Lower lobe of right lung (tissue), 2 donors: Measurements from ENCODE around the gene OR2T11. TPM values are rescaled to one million over a fixed set of nuclear protein-coding genes. Genes with fewer than 3 reads are reported as not detected.
"Not testable (repeated sequence)": the region's sequence is repeated elsewhere in the genome, so short reads cannot be mapped to it uniquely, and the experiment has no call there.

Experiments used
- ATAC-seq, 2 donors: fragments of 200-7000 bp; cut with Tn5 transposase; one replicate each; pipeline ENCODE4 v1.9.1; 2020 to 2022; ENCODE audit warnings: mild to moderate bottlenecking in 2 of 2, moderate library complexity in 2 of 2
- DNase-seq: peaks from one replicate; pipeline ENCODE4 v3.0.0-alpha.2; 2020
- H3K27ac ChIP-seq: fragments of 200-600 bp; one replicate; pipeline ENCODE4 v1.8.0; 2022
- H3K27me3 ChIP-seq: fragments of 200-600 bp; one replicate; pipeline ENCODE4 v1.8.0; 2022; ENCODE audit warnings: low read depth
- H3K36me3 ChIP-seq: fragments of 200-600 bp; one replicate; pipeline ENCODE4 v1.8.0; 2022; ENCODE audit warnings: mild to moderate bottlenecking
- H3K4me1 ChIP-seq: fragments of 200-600 bp; one replicate; pipeline ENCODE4 v1.8.0; 2022
- H3K4me3 ChIP-seq: fragments of 200-600 bp; one replicate; pipeline ENCODE4 v1.8.0; 2022; ENCODE audit warnings: mild to moderate bottlenecking
- H3K9me3 ChIP-seq: fragments of 200-600 bp; one replicate; pipeline ENCODE4 v1.8.0; 2022
- CTCF ChIP-seq: fragments of 200-600 bp; IDR thresholded peaks from one replicate; pipeline ENCODE4 v1.8.0; 2022; ENCODE audit warnings: antibody characterized with exemption, mild to moderate bottlenecking
- intact Hi-C: fragments of 100-400 bp; cut with DNase I; formaldehyde crosslinking; loops from one replicate; pipeline ENCODE4 v1.11.0; 2022
- long read RNA-seq: library from polyadenylated mRNA; unstranded; transcript quantifications from one replicate; pipeline ENCODE4 v2.0.0, GENCODE V29; 2021
- total RNA-seq: library from RNA; stranded (reverse); fragmentation: NEBNext Ultra II Directional; extraction: Animal tissue kit (Norgen Biotek cat#: 25700); gene quantifications from one replicate; pipeline ENCODE4 v1.2.1, GENCODE V29; 2021
- donor health status: DM: no; HTN: yes; CAD: no; lungs with severe emphysema.

OR2T11 gene
- total RNA-seq, result not detected
- long read RNA-seq, result 0 reads

- H3K9me3 ChIP-seq, intact Hi-C loops, H3K27ac ChIP-seq, DNase-seq, H3K4me3 ChIP-seq, ATAC-seq, H3K4me1 ChIP-seq, H3K36me3 ChIP-seq, H3K27me3 ChIP-seq: not testable (repeated sequence)
These were observed at the start of gene OR2T11 for GRCh38 chr1:248634991-248635390. Gene OR2T11 (minus strand): TSS chr1:248635091. CDS start chr1:248627128, 7,963 bp downstream.

- DNase-seq, result no peak
- H3K4me3 ChIP-seq, result no peak overlapping the region
- no peaks in the 10 kb centered on the region for H3K4me1 ChIP-seq
- TF ChIP-seq CTCF, result no peak
- no peaks in the 10 kb centered on the region for H3K27me3 ChIP-seq
- intact Hi-C loops, result no loop called here
- ATAC-seq, result no peak
- H3K9me3 ChIP-seq, result no peaks in the 10 kb centered on the region
- no peaks in the 10 kb centered on the region for H3K36me3 ChIP-seq
- H3K27ac ChIP-seq, result no peak overlapping the region
These were observed 46.8 kb upstream of the OR2T11 start for GRCh38 chr1:248681651-248682050.

GRCh38 chr1:248670003-248670402 is 35.1 kb upstream of the OR2T11 start:
- no peaks in the 10 kb centered on the region for H3K36me3 ChIP-seq
- no peak overlapping the region for H3K27ac ChIP-seq
- H3K4me1 ChIP-seq, result no peaks in the 10 kb centered on the region
- intact Hi-C loops, result no loop called here
- DNase-seq, result no peak
- no peak for ATAC-seq
- peaks cover 5% of the 10 kb centered on the region for H3K9me3 ChIP-seq
- no peak overlapping the region for H3K4me3 ChIP-seq
- no peak for TF ChIP-seq CTCF
- no peaks in the 10 kb centered on the region for H3K27me3 ChIP-seq

- H3K4me1 ChIP-seq, H3K9me3 ChIP-seq, H3K27me3 ChIP-seq, H3K36me3 ChIP-seq, H3K4me3 ChIP-seq, intact Hi-C loops, DNase-seq, ATAC-seq, H3K27ac ChIP-seq: not testable (repeated sequence)
These were observed 28.8 kb upstream of the OR2T11 start for GRCh38 chr1:248663453-248664328.

GRCh38 chr1:248656797-248657196 is 21.9 kb upstream of the OR2T11 start:
- H3K4me3 ChIP-seq, intact Hi-C loops, ATAC-seq, H3K27me3 ChIP-seq, H3K4me1 ChIP-seq, H3K9me3 ChIP-seq, H3K36me3 ChIP-seq, H3K27ac ChIP-seq, DNase-seq: not testable (repeated sequence)

GRCh38 chr1:248655354-248655753 is 20.5 kb upstream of the OR2T11 start, which contains the start of gene OR2T27:
Gene OR2T27 (minus strand): TSS chr1:248655528. CDS start chr1:248650884, 4,644 bp downstream.
- H3K4me3 ChIP-seq, H3K27ac ChIP-seq, DNase-seq, H3K4me1 ChIP-seq, H3K27me3 ChIP-seq, H3K9me3 ChIP-seq, intact Hi-C loops, ATAC-seq, H3K36me3 ChIP-seq: not testable (repeated sequence)

GRCh38 chr1:248648770-248649536 is 14.1 kb upstream of the OR2T11 start:
- H3K9me3 ChIP-seq, H3K27me3 ChIP-seq, H3K36me3 ChIP-seq, intact Hi-C loops, DNase-seq, ATAC-seq, H3K27ac ChIP-seq, H3K4me3 ChIP-seq, H3K4me1 ChIP-seq: not testable (repeated sequence)

GRCh38 chr1:248645178-248645577 is 10.3 kb upstream of the OR2T11 start, which contains the start of gene OR2T35:
Gene OR2T35 (minus strand): TSS chr1:248645278. CDS start chr1:248639258, 6,020 bp downstream.
- H3K27me3 ChIP-seq, H3K4me3 ChIP-seq, DNase-seq, H3K9me3 ChIP-seq, ATAC-seq, H3K4me1 ChIP-seq, H3K27ac ChIP-seq, intact Hi-C loops, H3K36me3 ChIP-seq: not testable (repeated sequence)

GRCh38 chr1:248642971-248643651 is 8.2 kb upstream of the OR2T11 start:
- H3K27ac ChIP-seq, H3K4me1 ChIP-seq, DNase-seq, H3K9me3 ChIP-seq, ATAC-seq, H3K4me3 ChIP-seq, H3K36me3 ChIP-seq, intact Hi-C loops, H3K27me3 ChIP-seq: not testable (repeated sequence)

- H3K27ac ChIP-seq, DNase-seq, H3K4me1 ChIP-seq, ATAC-seq, H3K4me3 ChIP-seq, H3K9me3 ChIP-seq, H3K36me3 ChIP-seq, intact Hi-C loops, H3K27me3 ChIP-seq: not testable (repeated sequence)
These were observed 6.7 kb upstream of the OR2T11 start for GRCh38 chr1:248641583-248641982.

- H3K36me3 ChIP-seq, H3K4me3 ChIP-seq, H3K27ac ChIP-seq, H3K4me1 ChIP-seq, ATAC-seq, H3K9me3 ChIP-seq, H3K27me3 ChIP-seq, DNase-seq, intact Hi-C loops: not testable (repeated sequence)
These were observed 6.0 kb upstream of the OR2T11 start for GRCh38 chr1:248640906-248641305.
